LoVo (cell line): ENCODE results near the gene OSCAR.

Experiments used
- DNase-seq: peaks from one replicate; pipeline ENCODE4 v3.0.0-alpha.2; 2016; ENCODE audit warnings: low spot score

The OSCAR gene

GRCh38 chr19:54094426-54095000 is 6.1 kb downstream of the OSCAR start:
- DNase-seq: no peak

DNA sequence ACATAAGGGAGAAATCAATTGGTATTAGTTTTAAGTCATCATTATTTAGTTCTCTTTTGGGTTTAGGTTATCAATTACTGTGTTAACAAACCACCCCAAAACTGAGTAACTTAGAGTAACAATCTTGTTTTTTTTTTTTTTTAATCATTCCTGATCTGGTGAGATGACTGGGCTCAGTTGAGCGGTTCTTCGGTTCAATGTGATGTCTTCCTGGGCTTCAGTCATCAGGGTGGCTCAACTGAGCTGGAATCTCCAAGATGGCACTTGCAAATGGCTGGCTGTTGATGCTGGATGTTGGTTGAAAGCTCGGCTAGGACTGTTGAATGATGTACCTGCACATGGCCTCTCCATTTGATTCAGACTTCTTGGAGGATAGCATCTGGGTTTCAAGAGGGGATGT is 16.2 kb downstream of the OSCAR start:
- no peak for DNase-seq

DNA sequence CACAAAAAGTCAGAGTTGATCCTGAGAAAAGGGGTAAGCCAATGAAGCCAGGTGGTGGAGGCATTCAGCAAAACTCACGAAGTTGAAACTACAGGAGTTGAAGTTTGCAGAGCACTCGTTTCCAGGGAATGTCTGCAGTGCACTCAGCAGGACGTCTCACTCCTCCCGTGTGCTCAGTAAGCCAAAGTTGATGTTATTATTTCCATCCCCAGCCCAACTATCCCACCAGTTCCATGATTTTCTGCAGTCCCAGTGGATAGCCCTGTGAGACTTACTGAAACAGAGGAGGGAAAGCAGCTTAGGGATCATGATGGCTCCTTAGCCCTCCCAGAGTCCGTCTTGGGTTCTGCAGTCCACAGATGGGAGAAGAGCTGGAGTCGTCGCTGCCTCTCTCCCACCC is 19.6 kb downstream of the OSCAR start, which contains the start of gene TARM1:
TARM1 (minus strand) TSS at position 334 of the 400 bp plus-strand sequence; CDS start at position 309, 25 bp downstream.
- no peak for DNase-seq

DNA sequence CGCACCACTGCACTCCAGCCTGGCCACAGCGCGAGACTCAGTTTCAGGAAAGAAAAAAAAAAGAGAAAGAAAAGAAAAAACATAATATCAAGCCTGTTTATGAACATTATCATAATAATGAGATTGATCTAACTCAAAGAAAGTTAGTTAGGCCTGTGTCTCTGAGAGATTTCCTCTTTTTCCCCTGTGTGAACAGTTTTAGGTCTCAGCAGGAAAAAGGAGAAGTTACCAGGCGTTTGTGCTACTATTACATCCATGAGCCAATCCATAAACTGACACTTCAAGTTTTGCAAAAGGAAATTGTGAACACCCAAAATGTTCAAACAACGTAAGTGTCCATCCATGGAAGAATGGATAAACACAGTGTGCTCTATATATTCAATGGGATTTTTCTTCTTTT is 23.3 kb downstream of the OSCAR start:
- DNase-seq: no peak

DNA sequence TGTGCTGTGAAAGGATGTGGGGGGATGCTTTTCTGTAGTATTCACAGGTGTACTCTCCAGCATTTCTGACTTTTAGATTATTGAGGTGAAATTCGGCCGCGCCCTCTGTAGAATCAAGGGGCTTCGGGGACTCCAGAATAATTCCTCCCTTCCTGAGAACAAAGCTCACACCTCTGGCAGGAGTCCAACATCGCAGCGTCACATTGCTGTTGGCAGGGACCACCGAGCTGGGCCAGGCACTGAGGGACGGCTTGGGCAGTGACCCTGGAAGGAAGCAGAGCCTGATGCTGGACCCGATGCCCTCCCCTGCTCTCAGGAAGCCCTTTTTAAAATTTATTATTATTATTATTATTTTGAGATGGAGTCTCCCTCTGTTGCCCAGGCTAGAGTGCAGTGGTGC is 25.8 kb downstream of the OSCAR start:
- DNase-seq: no peak

DNA sequence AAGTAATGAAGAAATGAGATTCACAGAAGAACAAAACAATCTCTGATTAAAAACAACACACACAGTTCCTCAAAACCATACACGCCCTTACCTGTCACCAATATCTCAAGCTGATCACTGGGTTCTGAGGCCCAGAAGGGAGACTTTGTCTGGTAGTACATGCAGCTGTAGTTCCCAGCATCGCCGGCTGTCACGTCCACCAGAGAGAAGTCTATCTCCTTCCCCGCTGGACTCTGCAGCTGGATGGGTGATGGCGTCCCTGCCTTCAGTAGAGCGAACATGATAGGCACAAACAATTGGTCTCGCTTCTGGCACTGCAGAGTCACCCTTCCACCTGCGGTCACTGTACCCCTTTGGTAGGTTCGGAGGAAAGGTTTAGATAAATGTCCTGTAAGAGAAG is 26.8 kb downstream of the OSCAR start:
- DNase-seq: no peak

DNA sequence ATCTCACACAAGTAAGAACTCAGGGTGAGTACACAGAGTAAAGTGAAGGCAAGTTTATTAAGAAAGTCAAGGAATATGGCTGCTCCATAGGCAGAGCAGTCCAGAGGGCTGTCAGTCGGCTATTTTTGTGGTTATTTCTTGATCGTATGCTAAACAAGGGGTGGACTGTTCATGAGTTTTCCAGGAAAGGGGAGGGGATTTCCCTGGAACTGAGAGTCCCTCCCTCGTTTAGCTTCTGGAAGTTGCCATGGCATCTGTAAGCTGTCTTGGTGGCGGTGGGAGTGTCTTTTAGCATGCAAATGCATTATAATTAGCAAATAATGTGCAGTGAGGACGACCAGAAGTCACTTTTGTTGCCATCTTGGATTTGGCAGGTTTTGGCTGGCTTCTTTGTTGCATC is 31.1 kb downstream of the OSCAR start:
- DNase-seq: no peak

GRCh38 chr19:54063350-54064116 is 37.1 kb downstream of the OSCAR start, which contains the start of gene VSTM1:
Gene VSTM1, minus strand, starts transcription at chr19:54063897. Its CDS starts 120 bp downstream, at chr19:54063777.
- DNase-seq: no peak

- no peak for DNase-seq
Measured at GRCh38 chr19:54062643-54063042, 38.0 kb downstream of the OSCAR start.

DNA sequence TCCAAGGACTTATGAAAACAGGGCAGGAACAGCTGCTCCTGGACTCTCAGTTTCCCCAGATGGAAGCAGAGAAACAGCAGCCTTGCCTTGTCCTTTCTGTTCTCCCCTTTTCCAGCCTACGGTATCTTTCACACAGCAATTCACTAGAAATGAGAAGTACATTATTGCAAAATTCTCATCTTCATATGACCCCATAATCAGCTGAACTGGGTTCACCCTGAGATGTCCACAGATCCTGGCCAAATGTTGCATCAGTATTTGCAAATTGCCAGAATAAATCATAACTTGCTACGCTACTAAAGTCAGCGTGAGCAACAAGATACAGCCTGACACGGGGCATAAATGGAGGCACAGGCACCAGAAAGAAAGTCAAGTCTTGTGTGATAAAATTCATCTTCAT is 53.0 kb downstream of the OSCAR start:
- DNase-seq: no peak

GRCh38 chr19:54045771-54046170 is 54.8 kb downstream of the OSCAR start:
- DNase-seq: no peak
